ENCODE results near the gene ZNF92.
"Not testable (repeated sequence)": the region's sequence is repeated elsewhere in the genome, so short reads cannot be mapped to it uniquely, and the experiment has no call there.

The ZNF92 gene

GRCh38 chr7:65411249-65411648 lies 37.6 kb downstream of the ZNF92 start:
- TF ChIP-seq, protein P1, sequence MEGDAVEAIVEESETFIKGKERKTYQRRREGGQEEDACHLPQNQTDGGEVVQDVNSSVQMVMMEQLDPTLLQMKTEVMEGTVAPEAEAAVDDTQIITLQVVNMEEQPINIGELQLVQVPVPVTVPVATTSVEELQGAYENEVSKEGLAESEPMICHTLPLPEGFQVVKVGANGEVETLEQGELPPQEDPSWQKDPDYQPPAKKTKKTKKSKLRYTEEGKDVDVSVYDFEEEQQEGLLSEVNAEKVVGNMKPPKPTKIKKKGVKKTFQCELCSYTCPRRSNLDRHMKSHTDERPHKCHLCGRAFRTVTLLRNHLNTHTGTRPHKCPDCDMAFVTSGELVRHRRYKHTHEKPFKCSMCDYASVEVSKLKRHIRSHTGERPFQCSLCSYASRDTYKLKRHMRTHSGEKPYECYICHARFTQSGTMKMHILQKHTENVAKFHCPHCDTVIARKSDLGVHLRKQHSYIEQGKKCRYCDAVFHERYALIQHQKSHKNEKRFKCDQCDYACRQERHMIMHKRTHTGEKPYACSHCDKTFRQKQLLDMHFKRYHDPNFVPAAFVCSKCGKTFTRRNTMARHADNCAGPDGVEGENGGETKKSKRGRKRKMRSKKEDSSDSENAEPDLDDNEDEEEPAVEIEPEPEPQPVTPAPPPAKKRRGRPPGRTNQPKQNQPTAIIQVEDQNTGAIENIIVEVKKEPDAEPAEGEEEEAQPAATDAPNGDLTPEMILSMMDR (IDR thresholded peaks at IDR 0.05; ENCODE audit: low read depth, low read length), result no peak
- no peak for TF ChIP-seq MYC (IDR thresholded peaks at IDR 0.05; ENCODE audit: low read depth, low read length)
- TF ChIP-seq MAX (IDR thresholded peaks at IDR 0.05; ENCODE audit: low read depth, low read length), result no peak
- DNase-seq (ENCODE audit: low read depth), result no peak
- H3K4me3 ChIP-seq (ENCODE audit: low read depth, low read length), result no peak overlapping the region

GRCh38 chr7:65422670-65423069 lies 49.0 kb downstream of the ZNF92 start:
- TF ChIP-seq MYC (IDR thresholded peaks at IDR 0.05; ENCODE audit: low read depth, low read length), result no peak
- DNase-seq (ENCODE audit: low read depth), result no peak
- no peak overlapping the region for H3K4me3 ChIP-seq (ENCODE audit: low read depth, low read length)

GRCh38 chr7:65423286-65423685 lies 49.6 kb downstream of the ZNF92 start:
- not testable (repeated sequence) for DNase-seq (ENCODE audit: low read depth); H3K4me3 ChIP-seq (ENCODE audit: low read depth, low read length)

GRCh38 chr7:65429642-65430343 lies 56.1 kb downstream of the ZNF92 start:
- no peak for DNase-seq (ENCODE audit: low read depth)
- TF ChIP-seq MYC (IDR thresholded peaks at IDR 0.05; ENCODE audit: low read depth, low read length) (no peak), MAX (IDR thresholded peaks at IDR 0.05; ENCODE audit: low read depth, low read length) (peak; percentile 39; the same call in 1 of the 2 replicates)
- TF ChIP-seq, protein P1 (IDR thresholded peaks at IDR 0.05; ENCODE audit: low read depth, low read length), result no peak
- H3K4me3 ChIP-seq (ENCODE audit: low read depth, low read length), result no peak overlapping the region

DNA sequence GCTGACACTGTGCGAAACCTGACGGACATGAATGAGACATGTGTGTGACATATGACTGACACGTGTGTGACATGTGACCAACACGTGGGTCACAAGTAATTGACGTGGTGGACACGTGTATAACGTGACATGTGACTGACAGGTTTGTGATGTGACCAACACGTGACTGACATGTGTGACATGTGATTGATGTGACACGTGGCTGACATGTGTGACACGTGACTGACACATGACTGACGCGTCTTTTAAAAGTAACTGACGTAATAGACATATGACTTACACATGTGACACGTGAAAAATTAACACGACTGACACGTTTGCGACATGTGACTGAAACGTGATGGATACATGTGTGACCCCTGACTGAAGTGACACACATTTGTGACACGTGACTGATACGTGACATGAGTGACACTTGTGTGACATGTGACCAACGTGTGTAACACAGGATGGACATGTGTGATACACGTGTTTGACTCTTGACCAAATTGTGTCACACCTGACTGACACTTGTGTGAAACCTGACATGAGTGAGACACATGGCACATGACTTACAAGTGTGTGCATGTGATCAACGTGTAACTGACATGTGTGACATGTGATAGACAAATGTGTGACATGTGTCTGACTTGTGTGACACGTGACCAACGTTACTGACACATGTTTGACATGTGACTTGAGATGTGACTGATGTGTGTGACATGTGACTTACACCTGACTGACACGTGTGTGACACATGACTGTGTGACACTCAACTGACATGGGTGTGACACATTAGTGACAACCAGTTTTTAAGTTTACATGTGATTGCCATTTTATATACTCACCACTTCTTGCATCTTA lies 56.9 kb downstream of the ZNF92 start:
- DNase-seq (ENCODE audit: low read depth), result no peak
- TF ChIP-seq, protein P1 (IDR thresholded peaks at IDR 0.05; ENCODE audit: low read depth, low read length), result no peak
- TF ChIP-seq MAX (IDR thresholded peaks at IDR 0.05; ENCODE audit: low read depth, low read length), result peak; percentile 75
- H3K4me3 ChIP-seq (ENCODE audit: low read depth, low read length), result no peak overlapping the region

- no peak for TF ChIP-seq MYC (IDR thresholded peaks at IDR 0.05; ENCODE audit: low read depth, low read length)
- TF ChIP-seq POLR2A (IDR thresholded peaks at IDR 0.05; ENCODE audit: extremely low read depth, insufficient read length), result no peak
- no peak for TF ChIP-seq MAX (IDR thresholded peaks at IDR 0.05; ENCODE audit: low read depth, low read length)
- TF ChIP-seq, protein P1 (IDR thresholded peaks at IDR 0.05; ENCODE audit: low read depth, low read length), result no peak
- no peak for DNase-seq (ENCODE audit: low read depth)
- H3K4me3 ChIP-seq (ENCODE audit: low read depth, low read length), result no peak overlapping the region
These were observed 60.7 kb downstream of the ZNF92 start for GRCh38 chr7:65434307-65434706.

- no peak for DNase-seq (ENCODE audit: low read depth)
- no peak for TF ChIP-seq MYC (IDR thresholded peaks at IDR 0.05; ENCODE audit: low read depth, low read length)
- TF ChIP-seq MAX (IDR thresholded peaks at IDR 0.05; ENCODE audit: low read depth, low read length), result no peak
- no peak for TF ChIP-seq POLR2A (IDR thresholded peaks at IDR 0.05; ENCODE audit: extremely low read depth, insufficient read length)
- TF ChIP-seq, protein P1 (IDR thresholded peaks at IDR 0.05; ENCODE audit: low read depth, low read length), result no peak
- no peak overlapping the region for H3K4me3 ChIP-seq (ENCODE audit: low read depth, low read length)
These were observed 62.5 kb downstream of the ZNF92 start for GRCh38 chr7:65436163-65436562.
